Memory B cell (primary cell): ENCODE data around the gene LDLRAP1.
A peak's percentile ranks its signal among the peaks of the same experiment; 100 is the strongest.

Source experiments
- ATAC-seq: fragments of 150-1000 bp; cut with Tn5 transposase; 2 replicates; pipeline ENCODE4 v1.10.0; 2021; ENCODE audit warnings: low read depth, mild to moderate bottlenecking, moderate library complexity
- DNase-seq, 2 donors: peaks; one replicate each; pipeline ENCODE4 v3.0.0; 2022; ENCODE audit warnings: low spot score in 2 of 2
- H3K27ac Mint-ChIP-seq: one replicate; pipeline ENCODE4 v1.8.0; 2022; ENCODE audit warnings: mild to moderate bottlenecking, moderate library complexity, mixed read lengths
- H3K27me3 Mint-ChIP-seq: one replicate; pipeline ENCODE4 v1.8.0; 2022; ENCODE audit warnings: mixed read lengths
- H3K36me3 Mint-ChIP-seq: one replicate; pipeline ENCODE4 v1.8.0; 2022; ENCODE audit warnings: mild to moderate bottlenecking, mixed read lengths
- H3K4me1 Mint-ChIP-seq: one replicate; pipeline ENCODE4 v1.8.0; 2022; ENCODE audit warnings: mixed read lengths
- H3K4me3 Mint-ChIP-seq: one replicate; pipeline ENCODE4 v1.8.0; 2022; ENCODE audit warnings: mild to moderate bottlenecking, moderate library complexity, mixed read lengths
- H3K9me3 Mint-ChIP-seq: one replicate; pipeline ENCODE4 v1.8.0; 2022; ENCODE audit warnings: mixed read lengths

Gene LDLRAP1

GRCh38 chr1:25614501-25615171 is 71.2 kb downstream of the LDLRAP1 start:
- peaks cover 26% of the 10 kb centered on the region for H3K4me1 Mint-ChIP-seq
- H3K27ac Mint-ChIP-seq: no peak overlapping the region
- H3K4me3 Mint-ChIP-seq: no peak overlapping the region
- H3K27me3 Mint-ChIP-seq: peaks cover 17% of the 10 kb centered on the region
- H3K9me3 Mint-ChIP-seq: no peaks in the 10 kb centered on the region
- no peak for ATAC-seq
- no peaks in the 10 kb centered on the region for H3K36me3 Mint-ChIP-seq
- no peak for DNase-seq

- Mint-ChIP-seq H3K4me3 (peak overlapping the region; percentile 75), H3K27ac (no peak overlapping the region), H3K27me3 (peaks cover 20% of the 10 kb centered on the region), H3K4me1 (peaks cover 30% of the 10 kb centered on the region), H3K9me3 (no peaks in the 10 kb centered on the region), H3K36me3 (no peaks in the 10 kb centered on the region)
- ATAC-seq: no peak
- DNase-seq: no peak
Measured at GRCh38 chr1:25615172-25615541, 71.8 kb downstream of the LDLRAP1 start.

GRCh38 chr1:25615563-25616094 is 72.2 kb downstream of the LDLRAP1 start:
- Mint-ChIP-seq H3K4me1 (peaks cover 33% of the 10 kb centered on the region), H3K27me3 (peaks cover 24% of the 10 kb centered on the region), H3K36me3 (no peaks in the 10 kb centered on the region), H3K9me3 (no peaks in the 10 kb centered on the region), H3K4me3 (peak overlapping the region; percentile 75), H3K27ac (no peak overlapping the region)
- no peak for ATAC-seq
- DNase-seq: no peak

- Mint-ChIP-seq H3K4me3 (peak within 1 kb of the TSS; percentile 75), H3K27me3 (peaks cover 28% of the 10 kb centered on the region), H3K9me3 (no peaks in the 10 kb centered on the region), H3K27ac (no peak within 1 kb of the TSS), H3K36me3 (no peaks in the 10 kb centered on the region), H3K4me1 (peaks cover 33% of the 10 kb centered on the region)
- DNase-seq (peak; percentile 78 to 85), ATAC-seq (peak; percentile 83)
Measured at GRCh38 chr1:25616095-25616986, 72.9 kb downstream of the LDLRAP1 start, which contains the start of gene MAN1C1. Gene MAN1C1, plus strand, starts transcription at chr1:25616791. Its CDS starts 1,007 bp downstream, at chr1:25617798.

- Mint-ChIP-seq H3K36me3 (no peaks in the 10 kb centered on the region), H3K4me3 (peak overlapping the region; percentile 43), H3K27ac (no peak overlapping the region), H3K9me3 (no peaks in the 10 kb centered on the region), H3K27me3 (peaks cover 23% of the 10 kb centered on the region), H3K4me1 (peaks cover 33% of the 10 kb centered on the region)
- DNase-seq: peak in 1 of 2 donors; percentile 40
- ATAC-seq: peak; percentile 5
Measured at GRCh38 chr1:25616987-25617624, 73.7 kb downstream of the LDLRAP1 start.

- ATAC-seq (no peak), DNase-seq (peak in 1 of 2 donors; percentile 20)
- Mint-ChIP-seq H3K36me3 (no peaks in the 10 kb centered on the region), H3K27ac (peak overlapping the region; percentile 36), H3K4me1 (peaks cover 33% of the 10 kb centered on the region), H3K4me3 (peak overlapping the region; percentile 88), H3K27me3 (peaks cover 22% of the 10 kb centered on the region), H3K9me3 (no peaks in the 10 kb centered on the region)
Measured at GRCh38 chr1:25617625-25618432, 74.4 kb downstream of the LDLRAP1 start.

GRCh38 chr1:25618433-25618808 is 75.0 kb downstream of the LDLRAP1 start:
- ATAC-seq (no peak), DNase-seq (no peak)
- Mint-ChIP-seq H3K27me3 (peaks cover 25% of the 10 kb centered on the region), H3K27ac (peak overlapping the region; percentile 36), H3K36me3 (no peaks in the 10 kb centered on the region), H3K4me3 (peak overlapping the region; percentile 88), H3K4me1 (peaks cover 33% of the 10 kb centered on the region), H3K9me3 (no peaks in the 10 kb centered on the region)
